GM12874 (cell line): ENCODE data around the gene NDE1.

Experiments
- CTCF ChIP-seq: IDR thresholded peaks from 2 replicates; pipeline ENCODE4 v1.5.1; 2011; ENCODE audit warnings: low read depth, mild to moderate bottlenecking, control low read depth, low read length, moderate library complexity; ENCODE audit not compliant: insufficient read depth

NDE1 gene

GRCh38 chr16:15635926-15636325, 14.1 kb upstream of the NDE1 start:
- TF ChIP-seq CTCF, result no peak

- TF ChIP-seq CTCF, result no peak
These were observed 13.6 kb upstream of the NDE1 start for GRCh38 chr16:15636392-15636873.

- no peak for TF ChIP-seq CTCF
These were observed 10.9 kb upstream of the NDE1 start for GRCh38 chr16:15639061-15639568.

- no peak for TF ChIP-seq CTCF
These were observed 9.1 kb upstream of the NDE1 start for GRCh38 chr16:15640966-15641365.

- no peak for TF ChIP-seq CTCF
These were observed 8.1 kb upstream of the NDE1 start for GRCh38 chr16:15641753-15642556.

- peak; percentile 63 for TF ChIP-seq CTCF
These were observed 7.4 kb upstream of the NDE1 start for GRCh38 chr16:15642557-15643047.

GRCh38 chr16:15643048-15643945, 6.7 kb upstream of the NDE1 start, which contains the start of gene MARF1:
Gene MARF1 (minus strand): TSS chr16:15643154. CDS start chr16:15639233, 3,921 bp downstream.
- TF ChIP-seq CTCF, result peak; percentile 35
